NOMO-1 treated with DMSO at 0.1 percent for 48 hours (cell line): ENCODE data around the gene SULT4A1.

ENCODE experiments used
- DNase-seq: peaks from one replicate; lab custom pipeline; 2025; ENCODE audit not compliant: unreplicated experiment; lab: John Stamatoyannopoulos, UW

The SULT4A1 gene

GRCh38 chr22:43845981-43846380, 16.3 kb downstream of the SULT4A1 start:
- no peak for DNase-seq

GRCh38 chr22:43844560-43845545, 17.5 kb downstream of the SULT4A1 start:
- no peak for DNase-seq

GRCh38 chr22:43843783-43844530, 18.4 kb downstream of the SULT4A1 start:
- DNase-seq, result no peak

- no peak for DNase-seq
Measured at GRCh38 chr22:43841742-43842141, 20.6 kb downstream of the SULT4A1 start.

GRCh38 chr22:43840851-43841250, 21.5 kb downstream of the SULT4A1 start:
- no peak for DNase-seq

GRCh38 chr22:43840431-43840830, 21.9 kb downstream of the SULT4A1 start:
- no peak for DNase-seq

GRCh38 chr22:43839781-43840180, 22.5 kb downstream of the SULT4A1 start:
- DNase-seq, result no peak

GRCh38 chr22:43838571-43839307, 23.6 kb downstream of the SULT4A1 start:
- DNase-seq, result no peak

- no peak for DNase-seq
Measured at GRCh38 chr22:43838161-43838560, 24.2 kb downstream of the SULT4A1 start.

GRCh38 chr22:43837666-43838065, 24.6 kb downstream of the SULT4A1 start:
- no peak for DNase-seq

- DNase-seq, result no peak
Measured at GRCh38 chr22:43835736-43836135, 26.6 kb downstream of the SULT4A1 start.

GRCh38 chr22:43835166-43835565, 27.1 kb downstream of the SULT4A1 start:
- DNase-seq, result no peak

GRCh38 chr22:43833286-43834240, 28.8 kb downstream of the SULT4A1 start:
- no peak for DNase-seq

GRCh38 chr22:43832393-43833265, 29.7 kb downstream of the SULT4A1 start:
- DNase-seq, result no peak

- DNase-seq, result no peak
Measured at GRCh38 chr22:43831561-43832392, 30.5 kb downstream of the SULT4A1 start.

GRCh38 chr22:43830931-43831560, 31.3 kb downstream of the SULT4A1 start:
- DNase-seq, result no peak

GRCh38 chr22:43829904-43830851, 32.1 kb downstream of the SULT4A1 start:
- no peak for DNase-seq
